IMR-90 (cell line): ENCODE measurements around the gene STARD10. TPM values are rescaled to one million over a fixed set of nuclear protein-coding genes. Genes with fewer than 3 reads are reported as not detected.
"Not testable (repeated sequence)": the region's sequence is repeated elsewhere in the genome, so short reads cannot be mapped to it uniquely, and the experiment has no call there.

Experiments
- ATAC-seq: fragments of 200-7000 bp; cut with Tn5 transposase; 2 replicates; pipeline ENCODE4 v1.9.1; 2020; ENCODE audit warnings: low read depth, mild to moderate bottlenecking, moderate library complexity
- BruUV-seq: library from RNA; stranded (reverse); fragments of 400-500 nt; replicated peaks from 2 replicates; lab custom pipeline; 2021; lab: Mats Ljungman, UMichigan
- CTCF ChIA-PET: fragments of 300-600 bp; formaldehyde crosslinking; extraction: SDS; loops from one replicate; lab custom pipeline; 2021; ENCODE audit warnings: antibody characterized with exemption; lab: Yijun Ruan, JAX
- POLR2A ChIA-PET: fragments of 300-600 bp; sonication (Branson Sonifier 250); formaldehyde crosslinking; loops from one replicate; lab custom pipeline; 2022; ENCODE audit warnings: antibody characterized with exemption; ENCODE audit not compliant: unreplicated experiment; lab: Charles Lee
- DNase-seq: peaks from one replicate; pipeline ENCODE4 v3.0.0; 2013
- H2AFZ ChIP-seq: replicated peaks from 2 replicates; pipeline ENCODE3; 2013; ENCODE audit warnings: low read length, mild to moderate bottlenecking; ENCODE audit not compliant: poor library complexity
- H2AK5ac ChIP-seq: 2 replicates; pipeline ENCODE4 v1.6.1; 2013; ENCODE audit warnings: low read depth, low read length, inconsistent platforms
- H2AK9ac ChIP-seq: replicated peaks from 2 replicates; pipeline ENCODE3; 2013; ENCODE audit warnings: mild to moderate bottlenecking, low read depth, low read length, moderate library complexity; ENCODE audit not compliant: poor library complexity
- H2BK120ac ChIP-seq: 2 replicates; pipeline ENCODE4 v1.6.1; 2013; ENCODE audit warnings: low read depth, low read length, inconsistent platforms
- H2BK15ac ChIP-seq: 3 replicates; pipeline ENCODE4 v1.6.1; 2013; ENCODE audit warnings: low read depth, low read length, inconsistent platforms
- H2BK20ac ChIP-seq: 2 replicates; pipeline ENCODE4 v1.6.1; 2013; ENCODE audit warnings: low read depth, mild to moderate bottlenecking, inconsistent platforms, low read length, moderate library complexity
- H2BK5ac ChIP-seq: 2 replicates; pipeline ENCODE4 v1.6.1; 2013; ENCODE audit warnings: mild to moderate bottlenecking, low read depth, low read length, inconsistent platforms; ENCODE audit not compliant: poor library complexity, severe bottlenecking
- H3K14ac ChIP-seq: replicated peaks from 2 replicates; pipeline ENCODE4 v1.6.1; 2013; ENCODE audit warnings: low read depth, low read length, inconsistent platforms
- H3K18ac ChIP-seq: 2 replicates; pipeline ENCODE4 v1.6.1; 2013; ENCODE audit warnings: low read depth, low read length, control low read depth
- H3K23ac ChIP-seq: 2 replicates; pipeline ENCODE4 v1.6.1; 2013; ENCODE audit warnings: low read depth, low read length, inconsistent platforms
- H3K27ac ChIP-seq: 2 replicates; pipeline ENCODE4 v1.5.1; 2013; ENCODE audit warnings: mild to moderate bottlenecking, control low read depth, low read length; ENCODE audit not compliant: insufficient read depth
- H3K27me3 ChIP-seq: 2 replicates; pipeline ENCODE4 v1.6.1; 2013; ENCODE audit warnings: low read length; ENCODE audit not compliant: control insufficient read depth, insufficient read depth
- H3K36me3 ChIP-seq: 2 replicates; pipeline ENCODE4 v1.6.1; 2013; ENCODE audit warnings: low read length, mixed read lengths; ENCODE audit not compliant: control insufficient read depth, insufficient read depth
- H3K4ac ChIP-seq: 2 replicates; pipeline ENCODE4 v1.6.1; 2013; ENCODE audit warnings: low read depth, low read length, inconsistent platforms
- H3K4me1 ChIP-seq: 2 replicates; pipeline ENCODE4 v1.6.1; 2013; ENCODE audit warnings: low read length, mixed read lengths; ENCODE audit not compliant: control insufficient read depth, insufficient read depth
- H3K4me2 ChIP-seq: 2 replicates; pipeline ENCODE4 v1.6.1; 2013; ENCODE audit warnings: low read depth, mild to moderate bottlenecking, control low read depth, low read length, moderate library complexity
- H3K4me3 ChIP-seq: 2 replicates; pipeline ENCODE4 v1.5.1; 2013; ENCODE audit warnings: low read depth, mild to moderate bottlenecking, control low read depth, low read length, moderate library complexity; ENCODE audit not compliant: insufficient read depth
- H3K56ac ChIP-seq: 2 replicates; pipeline ENCODE4 v1.6.1; 2013; ENCODE audit warnings: low read length, inconsistent platforms; ENCODE audit not compliant: insufficient read depth; ENCODE audit errors: extremely low read depth
- H3K79me1 ChIP-seq, 2 experiments: 2 replicates each; pipeline ENCODE4 v1.6.1; 2013; ENCODE audit warnings: low read length in 2 of 2, inconsistent platforms in 1 of 2, low read depth in 1 of 2
- H3K9ac ChIP-seq: 2 replicates; pipeline ENCODE4 v1.6.1; 2013; ENCODE audit warnings: low read depth, low read length, control low read depth
- H3K9me1 ChIP-seq: 2 replicates; pipeline ENCODE4 v1.6.1; 2013; ENCODE audit warnings: low read length, inconsistent platforms; ENCODE audit not compliant: insufficient read depth
- H3K9me3 ChIP-seq: 2 replicates; pipeline ENCODE4 v1.6.1; 2013; ENCODE audit warnings: low read length; ENCODE audit not compliant: control insufficient read depth, insufficient read depth
- H4K20me1 ChIP-seq: 2 replicates; pipeline ENCODE4 v1.6.1; 2013; ENCODE audit warnings: low read length, inconsistent platforms; ENCODE audit not compliant: insufficient read depth
- H4K5ac ChIP-seq: 2 replicates; pipeline ENCODE4 v1.6.1; 2013; ENCODE audit warnings: mild to moderate bottlenecking, low read depth, low read length, control low read depth
- H4K8ac ChIP-seq, 2 experiments: 2 replicates each; pipeline ENCODE4 v1.6.1; 2013; ENCODE audit warnings: low read depth in 2 of 2, low read length in 2 of 2, control low read depth in 1 of 2, inconsistent platforms in 1 of 2
- H4K91ac ChIP-seq: 2 replicates; pipeline ENCODE4 v1.6.1; 2013; ENCODE audit warnings: low read depth, low read length, inconsistent platforms; ENCODE audit not compliant: insufficient read depth
- WGBS, 2 experiments: methylation state at CpG; one replicate each; pipeline versions ENCODE4 v1.1.5 to v1.1.7; 2013; ENCODE audit warnings: missing lambda C conversion rate in 2 of 2; ENCODE audit not compliant: insufficient read length in 1 of 2; ENCODE audit errors: extremely low coverage in 2 of 2; 5-methylcytosine and 5-hydroxymethylcytosine counted together
- dilution Hi-C: fragments of 300-500 bp; cut with HindIII; formaldehyde crosslinking; loops from one replicate; pipeline ENCODE4 v1.14.3; 2018; ENCODE audit warnings: low sequenced_read_pairs; ENCODE audit not compliant: unreplicated experiment
- in situ Hi-C: fragments of 300-500 bp; cut with MboI; formaldehyde crosslinking; loops from 3 replicates; pipeline ENCODE4 v1.14.3; 2019; ENCODE audit warnings: low sequenced_read_pairs, inconsistent platforms, mixed read lengths
- intact Hi-C: fragments of 100-400 bp; cut with micrococcal nuclease; formaldehyde crosslinking; loops from 2 replicates; pipeline ENCODE4 v1.10.0; 2022
- polyA plus RNA-seq, 3 experiments: library from polyadenylated mRNA; depleted of rRNA; stranded (reverse); fragments of >200 nt; gene quantifications; 2 replicates each; pipeline ENCODE4 v1.2.3, GENCODE V29; 2012; ENCODE audit warnings: low replicate concordance in 1 of 3
- total RNA-seq: library from RNA; depleted of rRNA; stranded (reverse); fragments of >200 nt; gene quantifications from 2 replicates; pipeline ENCODE4 v1.2.3, GENCODE V29; 2012

The STARD10 gene
- total and polyA plus RNA-seq, 2 of the 4 experiments (the other 2 are of a cell fraction), result 23.8 to 37.4 TPM

DNA sequence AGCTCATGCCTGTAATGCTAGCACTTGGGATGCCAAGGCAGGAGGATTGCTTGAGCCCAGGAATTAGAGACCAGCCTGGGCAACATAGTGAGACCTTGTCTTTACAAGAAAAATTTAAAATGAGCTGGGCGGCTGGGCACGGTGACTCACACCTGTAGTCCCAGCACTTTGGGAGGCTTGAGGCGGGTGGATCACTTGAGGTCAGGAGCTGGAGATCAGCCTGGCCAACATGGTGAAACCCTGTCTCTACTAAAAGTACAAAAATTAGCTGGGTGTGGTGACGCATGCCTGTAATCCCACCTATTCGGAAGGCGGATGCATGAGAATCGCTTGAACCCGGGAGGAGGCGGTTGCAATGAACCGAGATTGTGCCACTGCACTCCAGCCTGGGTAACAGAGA, 17.8 kb upstream of the STARD10 start:
- intact Hi-C loops, result loop anchor here (5.0 kb wide), 1 partner anchor 59 kb away; the partner anchor contains the start of gene ARAP1
- H2BK120ac ChIP-seq, DNase-seq, H4K91ac ChIP-seq, dilution Hi-C loops, H3K36me3 ChIP-seq, H4K5ac ChIP-seq, H3K4ac ChIP-seq, H3K23ac ChIP-seq, H2AFZ ChIP-seq, H3K4me3 ChIP-seq, H2AK9ac ChIP-seq, H3K9ac ChIP-seq, in situ Hi-C loops, H3K18ac ChIP-seq, BruUV-seq, H3K14ac ChIP-seq, CTCF ChIA-PET, H3K56ac ChIP-seq, H2BK15ac ChIP-seq, H3K27me3 ChIP-seq, H2BK5ac ChIP-seq, H3K9me3 ChIP-seq, H3K27ac ChIP-seq, ATAC-seq, H2BK20ac ChIP-seq, H2AK5ac ChIP-seq, H3K4me2 ChIP-seq, H4K20me1 ChIP-seq, H4K8ac ChIP-seq: not testable (repeated sequence)
- POLR2A ChIA-PET, result interaction anchor here (0.6 kb wide), 1 partner anchor 18 kb away, joined by 4 read pairs; the partner anchor contains the start of gene STARD10
- Histone ChIP-seq H3K9me1 (peaks cover 17% of the 10 kb centered on the region; the same call in 1 of the 2 replicates), H3K4me1 (peaks cover 26% of the 10 kb centered on the region), H3K79me1 (peaks cover 11 to 55% of the 10 kb centered on the region in 2 experiments; a peak in 3 of 4 replicates)
- WGBS, 2 experiments, result 80% methylated on average over 1 of the region's 10 CpGs; no CpG with 5 or more reads in 1 of the 2 experiments
